Ramos (cell line): Measurements from ENCODE around the gene PAM16.
"Not testable (repeated sequence)": the region's sequence is repeated elsewhere in the genome, so short reads cannot be mapped to it uniquely, and the experiment has no call there.

ENCODE experiments used
- in situ Hi-C: fragments of 300-500 bp; cut with MboI; formaldehyde crosslinking; loops from one replicate; pipeline ENCODE4 v1.14.3; 2022; ENCODE audit warnings: low sequenced_read_pairs; ENCODE audit not compliant: unreplicated experiment

PAM16 gene

GRCh38 chr16:4356820-4357219 is 5.7 kb upstream of the PAM16 start:
- in situ Hi-C loops = no loop called here

DNA sequence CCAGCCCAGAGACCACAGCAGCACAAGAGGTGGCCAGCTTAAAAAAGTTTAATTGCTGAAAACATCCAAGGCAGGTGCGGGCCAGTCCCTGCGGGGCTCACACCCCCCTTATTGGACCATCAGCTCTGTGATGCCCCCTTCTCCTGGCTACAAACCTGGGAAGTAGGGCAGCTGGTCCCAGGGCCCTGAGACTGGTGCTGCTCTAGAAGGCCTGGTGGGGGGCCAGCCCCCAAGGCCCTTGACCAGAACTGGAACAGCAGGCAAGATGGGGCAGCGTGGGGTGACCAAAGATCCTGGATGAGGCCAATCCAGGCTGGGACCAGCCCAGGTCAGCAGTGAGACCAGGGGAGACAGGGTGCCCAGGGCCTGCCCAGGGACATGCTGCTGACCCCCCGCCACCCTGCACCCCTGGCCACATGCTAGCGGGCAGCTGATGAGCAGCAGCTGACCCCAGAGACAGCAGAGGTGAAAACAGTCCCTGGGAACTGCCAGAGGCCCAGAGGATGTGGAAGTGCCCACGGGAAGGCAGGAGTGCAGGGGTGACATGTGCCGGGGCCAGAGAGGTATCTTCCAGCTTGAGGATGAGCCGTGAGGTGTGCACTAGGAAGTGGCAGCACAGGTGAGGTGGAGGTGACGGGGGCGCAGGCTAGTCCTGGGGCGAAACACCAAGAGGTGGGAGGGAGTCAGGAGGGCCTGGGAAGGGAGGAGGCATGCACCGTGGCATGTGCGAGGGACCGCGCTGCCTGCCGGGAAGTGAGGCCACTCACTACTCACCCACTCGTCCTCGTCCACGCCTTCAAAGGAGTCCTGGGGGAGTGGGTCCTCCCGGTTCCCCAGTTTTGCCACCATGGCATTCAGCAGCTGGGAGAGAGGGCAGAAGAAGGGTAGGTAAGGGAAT is 3.6 kb upstream of the PAM16 start:
- in situ Hi-C loops = no loop called here

DNA sequence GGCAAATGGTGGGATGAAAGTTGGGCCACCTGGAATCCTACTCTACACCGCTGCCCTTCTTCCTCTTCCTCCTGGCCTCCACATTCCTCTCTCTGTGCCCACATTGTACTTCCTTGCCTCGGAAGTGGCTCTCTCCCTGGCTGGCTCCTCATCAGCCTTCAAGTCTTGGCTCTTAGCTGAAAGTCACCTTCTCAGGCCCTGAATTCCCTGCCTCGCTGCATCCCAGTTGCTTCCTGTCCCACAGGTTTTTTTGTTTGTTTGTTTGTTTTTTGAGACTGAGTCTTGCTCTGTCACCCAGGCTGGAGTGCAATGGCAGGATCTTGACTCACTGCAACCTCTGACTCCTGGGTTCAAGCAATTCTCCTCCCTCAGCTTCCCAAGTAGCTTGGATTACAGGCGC is 2.6 kb upstream of the PAM16 start:
- in situ Hi-C loops = no loop called here

- in situ Hi-C loops = no loop called here
Observed at GRCh38 chr16:4352843-4353242, 1.7 kb upstream of the PAM16 start.

GRCh38 chr16:4351880-4352279 is 759 bp upstream of the PAM16 start:
- in situ Hi-C loops = no loop called here

DNA sequence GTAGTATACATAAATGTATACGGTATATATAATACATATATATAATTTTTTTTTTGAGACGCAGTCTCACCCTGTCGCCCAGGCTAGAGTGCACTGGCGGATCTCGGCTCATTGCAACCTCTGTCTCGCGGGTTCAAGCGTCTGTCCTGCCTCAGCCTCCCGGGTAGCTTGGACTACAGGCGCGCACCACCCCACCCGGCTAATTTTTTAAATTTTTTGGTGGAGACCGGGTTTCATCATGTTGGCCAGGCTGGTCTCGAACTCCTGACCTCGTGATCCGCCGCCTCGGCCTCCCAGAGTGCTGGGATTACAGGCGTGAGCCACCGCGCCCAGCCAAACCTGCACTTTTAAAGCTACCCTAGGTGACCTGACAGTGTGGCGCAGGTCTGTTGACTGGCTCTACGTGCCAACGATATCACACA is 745 bp downstream of the PAM16 start:
- in situ Hi-C loops = no loop called here

DNA sequence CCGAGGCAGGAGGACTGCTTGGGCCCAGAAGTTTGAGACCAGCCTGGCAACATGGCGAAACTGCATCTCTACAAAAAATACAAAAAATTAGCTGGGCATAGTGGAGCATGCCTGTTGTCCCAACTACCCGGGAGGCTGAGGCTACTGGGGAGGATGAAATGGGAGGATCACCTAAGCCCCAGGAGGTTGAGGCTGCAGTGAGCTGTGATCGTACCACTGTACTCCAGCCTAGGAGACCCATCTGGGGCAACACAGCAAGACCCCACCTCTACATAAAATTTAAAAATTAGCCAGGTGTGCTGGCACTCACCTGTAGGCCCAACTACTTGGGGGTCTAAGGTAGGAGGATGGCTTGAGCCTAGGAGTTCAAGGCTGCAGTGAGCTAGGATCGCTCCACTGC is 1.8 kb downstream of the PAM16 start:
- in situ Hi-C loops = no loop called here

- in situ Hi-C loops = no loop called here
Observed at GRCh38 chr16:4347765-4348509, 3.2 kb downstream of the PAM16 start.

DNA sequence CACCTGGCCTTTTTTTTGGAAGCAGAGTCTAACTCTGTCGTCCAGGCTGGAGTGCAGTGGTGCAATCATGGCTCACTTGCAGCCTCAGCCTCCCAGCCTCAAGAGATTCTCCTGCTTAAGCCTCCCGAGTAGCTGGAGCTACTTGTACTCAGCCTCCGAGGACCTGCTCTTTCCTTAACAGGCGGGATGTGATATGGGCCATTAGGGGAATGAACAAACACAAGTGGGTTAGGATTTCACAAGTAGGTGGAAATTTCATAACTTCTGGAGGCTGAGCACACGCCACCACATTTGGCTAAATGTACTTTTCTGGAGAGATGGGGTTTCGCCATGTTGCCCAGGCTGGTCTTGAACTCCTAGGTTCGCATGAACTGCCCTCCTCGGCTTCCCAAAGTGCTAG is 4.1 kb downstream of the PAM16 start:
- in situ Hi-C loops = no loop called here

DNA sequence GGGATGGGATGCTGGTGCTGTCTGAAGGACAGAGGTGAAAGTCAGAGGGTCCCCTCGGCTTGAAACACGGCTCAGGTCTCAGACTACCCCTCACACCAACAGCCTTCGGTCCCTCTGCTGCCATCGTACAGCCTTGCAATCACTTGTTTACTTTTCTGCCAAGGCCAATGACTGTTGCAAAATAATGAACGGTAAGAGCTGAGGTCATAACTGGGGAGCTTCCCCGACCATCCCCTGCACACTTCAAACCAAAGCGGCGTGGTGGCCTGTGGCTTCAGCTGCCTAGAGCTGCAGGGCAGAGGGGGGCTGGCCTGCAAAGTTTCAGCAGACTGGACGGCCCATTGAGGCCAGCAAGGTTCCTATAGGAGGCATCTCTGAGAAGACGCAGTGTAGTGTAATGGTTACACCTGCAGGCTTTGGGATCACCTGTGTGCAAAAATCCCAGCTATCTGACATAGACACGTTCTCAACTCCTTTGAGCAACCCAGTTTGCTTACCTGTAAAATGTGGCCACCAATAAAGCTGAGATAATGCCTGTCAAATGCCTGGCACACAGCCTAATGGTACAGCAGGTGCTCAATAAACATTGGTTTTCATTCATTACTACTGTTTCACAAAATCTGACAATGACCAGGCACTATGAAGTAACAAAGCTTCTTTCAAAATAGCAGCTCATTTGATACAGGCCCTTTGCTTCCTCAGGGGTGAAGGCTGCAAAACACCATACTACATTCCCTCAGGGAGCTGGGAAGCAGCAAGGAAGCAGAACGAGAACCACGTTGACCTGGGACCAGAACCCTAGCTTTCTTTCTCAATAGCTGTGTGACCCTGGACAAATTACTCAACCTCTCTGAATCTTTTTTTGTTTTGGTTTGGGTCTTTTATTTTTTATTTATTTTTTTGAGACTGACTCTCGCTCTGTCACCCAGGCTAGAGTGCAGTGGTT is 5.0 kb downstream of the PAM16 start:
- in situ Hi-C loops = no loop called here

DNA sequence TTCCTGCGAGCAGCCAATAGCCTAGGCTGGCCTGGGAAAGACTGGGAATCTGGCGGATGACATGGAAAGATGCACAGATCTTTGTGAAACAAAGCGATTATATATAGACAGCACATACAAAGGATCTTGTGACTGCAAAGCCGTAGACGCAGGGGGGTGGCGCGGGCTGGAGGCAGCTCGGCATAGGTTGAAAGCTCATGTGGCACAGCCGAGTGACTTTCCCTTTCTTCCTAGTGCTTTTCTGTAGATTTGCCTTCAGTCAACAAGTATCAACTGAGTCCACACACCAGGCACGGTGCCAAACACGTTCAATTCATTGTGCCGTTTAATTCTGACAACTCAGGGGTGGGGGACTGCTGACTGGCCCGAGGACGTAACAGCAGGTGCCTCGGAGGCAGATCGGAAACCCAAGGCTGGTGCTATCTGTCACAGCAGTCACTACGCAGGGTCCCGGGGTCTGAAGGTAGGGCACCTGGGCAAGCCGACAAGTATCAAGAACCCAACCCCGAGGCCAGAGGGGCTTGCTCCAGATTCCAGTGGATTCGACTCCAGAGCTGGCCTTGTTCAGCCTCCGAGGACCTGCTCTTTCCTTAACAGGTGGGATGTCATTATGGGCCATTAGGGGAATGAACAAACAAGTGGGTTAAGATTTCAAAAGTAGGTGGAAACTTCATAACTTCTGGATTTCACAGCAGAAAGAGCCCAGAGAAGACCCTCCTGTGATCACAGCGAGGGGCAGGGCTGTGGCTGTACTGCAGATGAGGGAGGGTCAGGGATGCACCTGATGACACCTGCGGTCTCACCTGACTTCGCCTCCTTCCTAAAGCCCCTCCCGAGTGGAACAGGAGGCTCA is 5.9 kb downstream of the PAM16 start:
- in situ Hi-C loops = no loop called here

DNA sequence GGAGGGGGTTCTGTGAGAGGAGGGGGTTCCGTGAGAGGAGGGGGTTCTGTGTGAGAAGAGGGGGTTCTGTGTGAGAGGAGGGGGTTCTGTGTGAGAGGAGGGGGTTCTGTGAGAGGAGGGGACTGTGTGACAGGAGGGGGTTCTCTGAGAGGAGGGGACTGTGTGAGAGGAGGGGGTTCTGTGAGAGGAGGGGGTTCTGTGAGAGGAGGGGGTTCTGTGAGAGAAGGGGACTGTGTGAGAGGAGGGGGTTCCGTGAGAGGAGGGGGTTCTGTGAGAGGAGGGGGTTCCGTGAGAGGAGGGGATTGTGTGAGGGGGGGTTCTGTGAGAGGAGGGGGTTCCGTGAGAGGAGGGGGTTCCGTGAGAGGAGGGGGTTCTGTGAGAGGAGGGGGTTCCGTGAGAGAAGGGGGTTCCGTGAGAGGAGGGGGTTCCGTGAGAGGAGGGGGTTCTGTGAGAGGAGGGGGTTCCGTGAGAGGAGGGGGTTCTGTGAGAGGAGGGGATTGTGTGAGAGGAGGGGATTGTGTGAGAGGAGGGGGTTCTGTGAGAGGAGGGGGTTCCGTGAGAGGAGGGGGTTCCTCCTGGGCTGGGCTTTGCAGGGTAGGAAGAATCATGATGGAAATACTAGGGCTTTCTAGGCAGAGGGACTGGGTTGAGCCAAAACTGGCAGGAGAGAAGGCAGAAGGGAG is 6.7 kb downstream of the PAM16 start:
- in situ Hi-C loops = not testable (repeated sequence)

GRCh38 chr16:4342866-4343744 is 8.0 kb downstream of the PAM16 start:
- in situ Hi-C loops = no loop called here

DNA sequence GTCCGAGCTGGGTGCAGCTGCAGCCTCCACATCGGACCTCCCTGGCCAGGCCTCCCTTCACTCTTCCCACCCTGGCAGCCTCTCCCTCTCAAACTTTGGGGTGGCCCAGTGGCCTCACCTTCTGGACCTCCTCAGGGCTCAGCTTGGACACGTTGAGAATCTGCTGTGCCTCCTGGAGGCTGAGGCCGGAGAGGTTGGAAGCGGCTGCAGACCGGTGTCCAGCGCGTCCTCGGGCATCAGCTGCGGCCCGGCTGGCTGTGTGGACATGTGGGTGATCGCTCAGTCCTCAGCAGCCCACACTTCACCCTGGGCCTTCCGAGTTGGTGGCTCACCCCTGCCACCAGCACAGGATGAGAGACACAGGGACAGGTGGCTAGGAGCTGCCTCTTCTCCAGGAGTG is 9.9 kb downstream of the PAM16 start:
- in situ Hi-C loops = no loop called here

DNA sequence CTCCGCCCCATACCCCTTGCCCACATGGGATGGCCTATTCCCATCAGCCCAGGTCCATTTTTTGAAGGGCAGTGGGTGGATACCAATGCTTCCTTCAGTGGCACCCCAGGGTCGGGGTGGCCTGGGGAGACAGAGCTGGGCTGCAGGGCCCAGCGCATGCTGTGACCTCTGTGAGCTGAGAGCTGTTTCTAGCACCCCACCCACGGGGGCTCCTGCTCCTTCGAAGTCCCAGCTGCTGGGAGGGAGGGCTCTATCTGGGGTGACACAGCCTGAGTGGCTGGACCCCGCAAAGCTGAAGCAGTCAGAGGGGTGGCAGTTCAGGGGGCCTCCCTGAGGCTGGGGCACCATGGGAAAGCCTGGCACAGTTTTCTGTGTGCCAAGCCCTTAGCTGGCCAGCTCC is 10.7 kb downstream of the PAM16 start:
- in situ Hi-C loops = no loop called here

DNA sequence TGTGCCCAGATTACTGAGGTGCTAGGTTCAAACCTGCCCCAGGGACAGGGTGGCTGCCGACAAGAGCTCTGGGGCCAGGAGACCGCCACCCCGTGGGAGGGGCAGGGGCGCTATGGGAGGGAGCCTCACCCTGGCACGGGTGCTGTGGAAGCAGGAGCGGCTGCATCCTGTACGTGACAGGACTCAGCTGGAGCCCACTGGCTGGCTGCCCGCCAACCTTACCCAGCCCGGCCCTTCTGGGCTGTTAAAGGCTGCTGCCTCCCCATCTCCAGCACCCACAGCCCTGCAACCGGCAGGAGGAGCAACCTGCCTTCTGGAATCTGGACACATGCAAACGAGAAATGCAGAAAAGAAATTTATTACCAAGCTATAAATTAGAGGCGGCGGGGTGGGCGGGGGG is 11.2 kb downstream of the PAM16 start:
- in situ Hi-C loops = no loop called here

GRCh38 chr16:4339455-4339854 is 11.7 kb downstream of the PAM16 start:
- in situ Hi-C loops = no loop called here

- in situ Hi-C loops = no loop called here
Observed at GRCh38 chr16:4338712-4339299, 12.3 kb downstream of the PAM16 start.
